ENCODE results near the gene RAPGEF5. TPM values are rescaled to one million over a fixed set of nuclear protein-coding genes. Genes with fewer than 3 reads are reported as not detected.

Gene RAPGEF5
- total RNA-seq, 1 experiment from 2014 or later = 15.6 TPM

DNA sequence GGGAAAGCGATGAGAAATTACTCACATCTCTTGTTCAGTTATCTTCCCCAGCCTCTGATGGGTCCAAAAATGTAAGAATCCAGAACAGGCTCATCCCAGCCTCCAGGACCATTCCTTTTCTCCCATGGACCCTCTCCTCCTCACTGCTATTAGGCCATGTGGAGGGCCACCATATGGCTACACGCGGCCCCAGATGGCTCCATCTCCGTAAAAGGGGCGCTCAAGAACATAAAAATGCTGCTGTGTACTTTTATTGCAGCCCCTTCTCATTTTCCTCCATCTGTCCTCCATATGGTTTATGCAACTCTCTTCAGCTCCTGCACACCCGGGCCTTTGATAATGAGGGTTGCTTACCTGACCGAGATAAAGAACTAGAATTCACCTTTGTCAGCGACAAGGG lies 166.2 kb downstream of the RAPGEF5 start:
- ChIA-PET RAD21 (ENCODE audit: low non-redundant PET in 1 of 2, low total read pairs in 2 of 2, uncharacterized antibody in 2 of 2, unreplicated experiment in 2 of 2) (no interaction called here), CTCF (no interaction called here), POLR2A (no interaction called here)
- Histone ChIP-seq H3K9me3 (ENCODE audit: control insufficient read depth in 1 of 2, insufficient read depth in 1 of 2, low read depth in 1 of 2, low read length in 2 of 2) (no peaks in the 10 kb centered on the region), H3K27me3 (ENCODE audit: insufficient read depth, low read length) (no peaks in the 10 kb centered on the region), H3K4me1 (ENCODE audit: control insufficient read depth in 1 of 2, insufficient read depth in 2 of 2, low read length in 2 of 2) (no peaks in the 10 kb centered on the region), H3K27ac (ENCODE audit: low read depth, low read length) (no peak overlapping the region), H4K20me1 (ENCODE audit: insufficient read depth) (no peaks in the 10 kb centered on the region), H3K79me2 (ENCODE audit: insufficient read depth, low read length) (no peaks in the 10 kb centered on the region), H3K4me3 (replicated peaks in 1 of 2; ENCODE audit: low read depth in 1 of 2, low read length in 2 of 2) (no peak overlapping the region), H2AFZ (ENCODE audit: low read depth, low read length, poor library complexity, severe bottlenecking) (no peak overlapping the region), H3K9me2 (ENCODE audit: insufficient read depth) (no peaks in the 10 kb centered on the region), H3K36me3 (ENCODE audit: control insufficient read depth in 1 of 2, insufficient read depth in 2 of 2, low read length in 2 of 2) (no peaks in the 10 kb centered on the region), H3K9ac (ENCODE audit: low read length) (no peak overlapping the region), H3K4me2 (ENCODE audit: low read length) (no peak overlapping the region)
- TF ChIP-seq SRF (IDR thresholded peaks at IDR 0.05; ENCODE audit: low read depth) (no peak), ZNF274 (IDR thresholded peaks at IDR 0.05; ENCODE audit: low read depth, low read length) (no peak)
- intact Hi-C loops (cut with micrococcal nuclease) = no loop called here
- no peak for DNase-seq (ENCODE audit: low read depth, low spot score)
- ATAC-seq = no peak
- no TSS peak for BruUV-seq (replicated peaks)

- H4K20me1 ChIP-seq (ENCODE audit: insufficient read depth) = no peaks in the 10 kb centered on the region
- DNase-seq (ENCODE audit: low read depth, low spot score) (no peak), ATAC-seq (no peak)
- no peak overlapping the region for H3K9ac ChIP-seq (ENCODE audit: low read length)
- TF ChIP-seq RAD21 (IDR thresholded peaks at IDR 0.05; ENCODE audit: low read depth) (no peak), CTCF (IDR thresholded peaks at IDR 0.05 in 2 of 3, conservative IDR thresholded peaks at IDR 0.05 in 1 of 3; ENCODE audit: borderline replicate concordance in 1 of 3, insufficient read depth in 1 of 3, low read depth in 2 of 3, low read length in 2 of 3) (no peak), POLR2A (IDR thresholded peaks at IDR 0.05; ENCODE audit: borderline replicate concordance, extremely low read depth, insufficient read depth, insufficient read length) (no peak), CBX3 (IDR thresholded peaks at IDR 0.05; ENCODE audit: low read depth) (no peak)
- TF ChIP-seq, protein P1, sequence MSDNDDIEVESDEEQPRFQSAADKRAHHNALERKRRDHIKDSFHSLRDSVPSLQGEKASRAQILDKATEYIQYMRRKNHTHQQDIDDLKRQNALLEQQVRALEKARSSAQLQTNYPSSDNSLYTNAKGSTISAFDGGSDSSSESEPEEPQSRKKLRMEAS (IDR thresholded peaks at IDR 0.05) = no peak
- no peaks in the 10 kb centered on the region for H3K4me1 ChIP-seq (ENCODE audit: control insufficient read depth in 1 of 2, insufficient read depth in 2 of 2, low read length in 2 of 2)
- CTCF ChIA-PET = no interaction called here
- H3K27me3 ChIP-seq (ENCODE audit: insufficient read depth, low read length) = no peaks in the 10 kb centered on the region
- H3K27ac ChIP-seq (ENCODE audit: low read depth, low read length) = no peak overlapping the region
- no peak overlapping the region for H3K4me2 ChIP-seq (ENCODE audit: low read length)
- no peaks in the 10 kb centered on the region for H3K36me3 ChIP-seq (ENCODE audit: control insufficient read depth in 1 of 2, insufficient read depth in 2 of 2, low read length in 2 of 2)
- no peak overlapping the region for H2AFZ ChIP-seq (ENCODE audit: low read depth, low read length, poor library complexity, severe bottlenecking)
- RAD21 ChIA-PET (ENCODE audit: low non-redundant PET in 1 of 2, low total read pairs in 2 of 2, uncharacterized antibody in 2 of 2, unreplicated experiment in 2 of 2) = no interaction called here
- no peak overlapping the region for H3K4me3 ChIP-seq (replicated peaks in 1 of 2; ENCODE audit: low read depth in 1 of 2, low read length in 2 of 2)
- H3K9me2 ChIP-seq (ENCODE audit: insufficient read depth) = no peaks in the 10 kb centered on the region
- no peaks in the 10 kb centered on the region for H3K79me2 ChIP-seq (ENCODE audit: insufficient read depth, low read length)
- intact Hi-C loops (cut with micrococcal nuclease) = no loop called here
- BruUV-seq (replicated peaks) = no TSS peak
- no peaks in the 10 kb centered on the region for H3K9me3 ChIP-seq (ENCODE audit: control insufficient read depth in 1 of 2, insufficient read depth in 1 of 2, low read depth in 1 of 2, low read length in 2 of 2)
- POLR2A ChIA-PET = no interaction called here
These were observed 167.2 kb downstream of the RAPGEF5 start for GRCh38 chr7:22189741-22190140.
